ENCODE measurements around the gene MEG3.

MEG3 gene

DNA sequence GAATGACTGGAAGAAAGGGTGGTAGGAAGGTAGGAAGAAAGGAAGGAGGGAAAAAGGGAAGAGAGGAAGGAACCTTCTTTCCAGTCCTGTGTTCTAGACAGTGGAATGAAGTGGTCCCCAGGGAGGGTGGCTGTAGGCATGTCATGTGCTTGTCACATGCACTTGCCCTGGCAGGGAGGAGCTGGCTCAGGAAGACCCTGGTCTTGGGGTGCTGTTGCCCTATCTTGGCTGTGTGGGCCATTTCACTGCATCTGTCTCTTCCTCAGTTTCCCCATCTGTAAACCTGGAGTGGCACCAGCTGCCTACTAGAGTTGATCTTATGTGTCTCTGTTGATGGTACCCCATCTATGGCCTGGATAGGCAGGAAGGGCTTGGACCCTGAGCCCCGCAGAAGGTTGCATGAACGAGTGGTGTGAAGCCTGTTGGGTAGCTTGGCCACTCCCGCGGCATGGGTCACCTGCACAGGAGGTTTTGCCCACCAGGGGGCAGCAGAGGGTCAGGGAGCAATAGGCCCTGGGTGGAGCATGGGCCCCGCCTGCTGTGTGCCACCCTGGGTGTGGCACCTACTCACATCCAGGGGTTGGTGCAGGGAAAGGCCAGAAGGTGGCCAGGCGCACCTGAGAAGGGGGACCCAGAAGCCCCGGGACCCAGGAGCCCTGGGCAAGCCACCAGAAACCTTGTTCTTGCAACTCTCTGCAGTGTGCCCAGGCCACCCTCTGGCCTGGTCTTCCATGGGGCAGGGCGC, 25.1 kb downstream of the MEG3 start:
- DNase-seq: no peak

DNA sequence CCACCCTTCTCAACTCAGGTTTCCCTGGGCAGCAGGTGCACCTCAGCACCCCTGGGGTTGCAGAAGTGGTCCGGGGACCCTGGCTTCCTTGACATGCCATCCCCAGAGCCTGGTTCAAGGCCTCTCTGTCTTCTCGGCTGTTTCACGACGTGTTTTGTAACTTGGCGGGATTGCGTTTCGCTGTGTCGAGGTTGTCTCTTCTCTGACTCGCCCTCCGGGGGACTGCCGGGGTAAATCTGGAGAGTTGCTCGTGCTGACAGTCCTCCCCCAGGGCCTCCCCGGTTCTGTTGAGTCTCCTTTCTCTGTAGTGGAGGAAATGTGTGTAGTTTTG, 25.6 kb downstream of the MEG3 start:
- no peak for DNase-seq

DNA sequence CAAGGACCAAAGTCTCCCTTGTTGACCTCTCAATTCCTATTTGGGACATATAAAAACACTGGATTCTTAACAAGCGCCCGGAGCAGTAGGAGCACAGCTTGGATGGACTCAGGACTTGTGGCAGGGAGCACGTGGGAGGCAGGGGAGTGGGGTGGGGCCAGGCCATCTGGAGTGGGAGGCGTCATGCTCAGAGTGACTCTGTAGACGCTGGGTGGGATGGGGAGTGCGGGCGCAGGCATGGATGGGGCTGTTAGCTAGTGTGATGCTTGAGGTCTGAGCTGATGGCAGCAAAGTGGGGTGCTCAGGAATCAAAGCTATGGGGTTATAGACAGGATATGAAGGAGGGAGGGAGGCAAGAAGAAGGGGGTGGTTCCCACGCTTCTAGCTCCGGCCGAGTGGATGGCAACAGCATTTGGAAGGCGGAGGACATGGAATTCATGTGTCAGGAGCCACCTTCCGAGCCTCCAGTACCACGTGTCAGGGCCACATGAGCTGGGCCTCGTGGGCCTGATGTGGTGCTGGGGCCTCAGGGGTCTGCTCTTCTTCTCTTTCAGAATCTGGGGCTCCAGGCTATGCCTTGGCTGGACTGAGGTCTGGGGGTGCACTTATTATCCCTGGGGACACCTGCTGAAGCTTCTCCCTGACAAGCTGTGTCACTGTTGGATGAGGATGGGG, 26.2 kb downstream of the MEG3 start:
- DNase-seq: no peak

DNA sequence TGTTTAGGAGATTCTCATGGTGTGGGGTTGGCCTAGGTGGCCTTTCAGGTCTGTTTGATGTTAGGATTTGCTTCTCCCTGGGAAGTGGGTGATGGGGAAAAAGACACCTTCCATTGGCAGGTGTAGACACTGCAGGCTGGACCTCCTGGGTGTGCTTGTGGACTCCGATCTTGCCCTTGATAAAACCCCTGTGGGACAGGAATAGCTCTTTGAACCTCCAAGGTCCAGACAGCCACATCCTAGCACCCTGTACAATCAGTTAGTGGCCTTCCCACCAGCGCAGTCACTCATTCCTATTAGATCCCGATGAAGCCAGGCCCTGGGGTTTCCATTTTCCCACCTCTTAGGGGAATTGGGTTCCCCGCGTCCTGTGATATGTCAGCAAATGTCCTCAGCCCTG, 28.5 kb downstream of the MEG3 start:
- DNase-seq: no peak

DNA sequence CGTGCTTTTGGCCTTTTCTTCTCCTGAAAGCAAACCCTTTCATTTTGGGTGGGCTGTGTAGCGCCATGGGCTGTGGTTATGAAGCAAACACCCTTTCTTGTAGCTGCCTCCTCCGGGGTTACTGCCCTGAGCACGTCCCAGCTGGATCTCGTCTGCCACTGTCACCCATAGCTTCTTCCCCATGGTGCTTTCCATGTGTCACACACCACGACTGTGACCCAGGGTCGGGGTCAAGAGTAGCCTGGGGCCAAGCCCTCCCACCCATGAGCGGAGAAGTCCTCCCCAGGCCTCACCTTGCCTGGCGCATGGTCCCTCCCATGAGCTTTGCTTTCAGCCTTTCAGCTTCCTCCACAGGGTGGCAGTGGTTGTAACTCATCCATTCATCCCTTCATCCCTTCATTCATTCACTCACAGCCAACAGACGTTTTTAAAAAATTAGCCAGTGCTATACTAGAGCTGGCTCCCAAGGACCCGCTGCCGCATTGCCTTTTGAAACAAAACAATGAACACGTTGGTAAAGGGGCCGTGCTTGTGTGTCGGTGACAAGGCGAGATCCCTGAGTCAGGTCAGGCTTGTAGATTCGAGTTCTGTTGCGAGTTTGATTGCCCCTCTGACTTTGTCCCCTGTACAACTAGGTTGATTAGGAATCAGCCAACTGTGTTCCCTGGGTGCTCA, 29.5 kb downstream of the MEG3 start:
- no peak for DNase-seq

DNA sequence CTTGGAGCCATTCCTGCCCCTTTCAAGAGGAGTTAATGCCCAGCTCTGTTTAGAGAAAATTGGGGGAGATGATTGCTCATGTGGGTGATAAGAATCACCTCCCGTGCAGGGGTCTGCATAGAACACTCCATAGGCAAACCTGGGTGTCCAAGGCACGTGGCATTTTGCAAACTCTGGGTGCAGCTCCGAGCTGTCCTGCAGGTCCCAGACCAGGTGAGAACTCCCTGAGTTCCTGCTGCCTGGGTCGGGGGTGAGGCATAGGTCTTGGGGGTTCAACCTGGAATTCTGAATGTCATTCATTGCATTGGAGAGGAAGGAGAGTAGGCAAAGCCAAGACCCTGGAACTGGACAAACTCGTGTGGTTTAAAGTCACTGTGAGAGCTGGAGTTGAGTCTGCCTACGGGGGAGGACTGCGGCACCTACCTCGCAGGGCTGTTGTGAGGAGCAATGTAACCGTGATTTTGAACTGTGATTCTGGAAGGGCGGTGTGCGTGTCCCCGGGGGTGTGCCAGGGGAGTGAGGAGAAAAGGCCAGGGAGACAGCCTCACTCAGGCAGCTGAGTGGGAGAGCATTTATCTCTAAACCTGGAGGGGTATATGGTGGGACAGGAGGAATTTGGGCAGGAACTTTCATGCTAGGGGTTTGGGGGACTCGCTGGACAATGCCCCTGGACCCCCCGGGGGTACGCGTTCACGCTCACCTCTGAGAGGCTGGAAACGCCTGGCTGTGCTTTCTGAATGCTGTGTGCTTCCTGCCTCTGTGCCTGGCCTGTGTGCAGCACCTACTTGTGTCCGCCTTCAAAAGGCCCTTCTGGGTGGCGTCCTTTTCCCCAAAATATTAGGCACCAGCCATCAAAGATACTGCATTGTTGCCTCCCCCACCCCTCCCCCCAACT, 30.4 kb downstream of the MEG3 start:
- DNase-seq: no peak

DNA sequence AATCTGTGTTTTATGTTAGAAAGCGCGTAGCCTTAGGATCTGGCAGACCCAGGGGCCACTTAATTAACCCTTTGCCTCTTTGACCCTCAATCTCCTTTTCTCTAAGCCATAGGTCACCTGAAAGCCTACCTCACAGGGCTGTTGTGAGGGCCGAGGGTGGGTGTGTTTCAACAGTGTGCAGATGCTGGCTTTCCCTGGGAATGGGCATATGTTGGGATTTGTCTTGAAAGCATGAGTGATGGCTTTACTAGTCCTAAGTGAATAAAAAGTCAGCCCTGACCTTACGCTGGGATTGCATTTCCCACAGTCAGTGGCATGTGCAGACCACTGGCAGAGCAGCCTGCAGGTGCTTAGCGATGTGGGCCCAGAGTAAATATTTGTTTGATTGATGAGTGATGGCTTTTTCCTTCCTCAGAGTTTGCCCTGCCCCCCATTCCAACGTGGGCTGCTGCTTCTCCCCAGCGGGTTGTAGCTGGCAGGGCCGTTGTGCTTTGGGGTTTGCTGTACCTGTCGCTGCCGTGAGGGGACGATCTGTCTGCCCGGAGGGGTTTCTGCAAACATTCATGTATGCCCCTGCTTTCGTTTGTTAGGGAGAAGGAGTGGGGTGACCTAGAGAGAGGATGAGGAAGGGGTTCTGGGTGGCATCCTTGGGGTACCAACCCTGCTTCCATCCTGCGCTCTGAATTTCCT, 31.5 kb downstream of the MEG3 start:
- no peak for DNase-seq

DNA sequence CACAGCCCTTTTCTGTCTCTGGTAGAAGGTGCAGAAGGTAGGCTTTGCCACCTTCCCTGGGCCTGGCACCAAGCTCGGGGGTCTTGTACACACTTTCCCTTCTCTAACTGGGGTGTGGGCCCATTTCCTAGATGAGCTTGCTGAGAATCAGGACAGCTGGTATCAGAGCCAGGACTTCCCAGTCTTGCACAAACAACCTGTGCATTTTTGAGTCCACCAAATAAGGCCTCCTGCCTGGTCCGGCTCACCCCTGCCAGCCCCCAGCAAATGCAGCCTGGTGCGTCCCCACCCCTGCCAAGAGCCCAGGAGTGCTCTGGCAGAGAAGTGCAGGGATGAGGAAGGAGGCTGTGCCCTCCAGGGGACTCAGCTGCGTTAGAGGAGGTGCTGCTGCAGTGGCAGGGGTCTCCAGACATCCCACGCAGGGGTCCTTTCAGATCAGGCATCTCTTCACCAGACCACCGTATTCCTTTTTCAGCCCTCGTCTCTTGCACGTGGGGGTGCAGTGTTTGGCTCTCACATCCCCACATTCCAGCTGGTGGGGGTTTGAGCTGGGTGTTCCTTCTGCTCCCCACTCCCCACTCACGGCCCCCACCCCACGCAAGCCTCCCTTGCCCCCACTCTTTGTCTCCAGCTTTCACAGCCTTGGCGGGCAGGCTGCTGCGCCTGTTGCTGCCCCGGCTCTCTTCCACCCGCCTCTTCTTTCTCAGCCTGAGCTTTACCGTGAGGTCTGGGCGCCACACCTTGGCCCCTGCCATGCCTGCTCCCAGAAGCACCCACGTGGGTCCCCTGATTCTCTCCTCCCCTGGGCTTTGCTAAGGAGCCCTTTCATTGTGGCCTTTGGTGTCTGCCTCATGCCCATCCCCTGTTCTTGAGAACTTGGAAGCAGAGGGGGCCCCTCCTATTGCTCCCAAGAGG, 32.3 kb downstream of the MEG3 start:
- DNase-seq: no peak

DNA sequence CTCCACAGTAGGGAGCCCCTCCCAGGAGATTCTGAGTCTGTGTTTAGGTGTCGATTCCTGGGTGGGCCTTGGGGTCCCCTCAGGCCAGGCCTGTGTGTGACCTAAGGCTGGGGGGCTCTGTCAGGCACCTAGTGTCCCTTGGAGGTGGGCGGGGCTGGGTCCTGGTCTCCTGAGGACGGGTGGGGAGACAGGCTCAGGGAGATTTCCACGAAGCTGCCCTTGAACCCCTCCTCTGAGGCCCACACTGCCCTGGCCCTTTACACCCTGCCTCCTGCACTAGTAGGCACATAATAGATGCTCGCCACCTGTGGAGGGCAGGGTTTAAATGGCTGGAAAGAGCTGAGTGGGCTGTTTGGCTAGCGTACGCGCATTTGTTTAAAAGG, 32.9 kb downstream of the MEG3 start:
- no peak for DNase-seq

DNA sequence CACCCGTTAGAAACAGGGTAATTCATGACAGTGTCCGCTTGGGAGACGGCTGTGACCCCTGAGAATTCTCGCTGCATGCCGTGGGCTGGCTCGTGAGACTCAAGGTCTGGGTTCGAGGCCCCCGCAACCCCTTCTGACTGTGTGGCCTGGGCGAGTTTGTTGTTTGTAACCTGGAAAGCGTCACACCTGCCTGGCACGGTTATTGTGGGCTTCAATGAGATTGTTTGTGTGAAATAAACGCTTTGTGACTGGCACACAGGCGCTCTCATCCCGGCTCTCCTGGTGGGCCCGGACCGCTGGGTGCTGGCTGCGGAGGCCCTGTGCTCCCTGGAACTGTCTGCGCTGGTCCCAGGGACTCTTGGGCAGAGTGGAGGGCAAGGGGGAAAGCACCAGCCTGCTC, 33.9 kb downstream of the MEG3 start:
- DNase-seq: no peak

DNA sequence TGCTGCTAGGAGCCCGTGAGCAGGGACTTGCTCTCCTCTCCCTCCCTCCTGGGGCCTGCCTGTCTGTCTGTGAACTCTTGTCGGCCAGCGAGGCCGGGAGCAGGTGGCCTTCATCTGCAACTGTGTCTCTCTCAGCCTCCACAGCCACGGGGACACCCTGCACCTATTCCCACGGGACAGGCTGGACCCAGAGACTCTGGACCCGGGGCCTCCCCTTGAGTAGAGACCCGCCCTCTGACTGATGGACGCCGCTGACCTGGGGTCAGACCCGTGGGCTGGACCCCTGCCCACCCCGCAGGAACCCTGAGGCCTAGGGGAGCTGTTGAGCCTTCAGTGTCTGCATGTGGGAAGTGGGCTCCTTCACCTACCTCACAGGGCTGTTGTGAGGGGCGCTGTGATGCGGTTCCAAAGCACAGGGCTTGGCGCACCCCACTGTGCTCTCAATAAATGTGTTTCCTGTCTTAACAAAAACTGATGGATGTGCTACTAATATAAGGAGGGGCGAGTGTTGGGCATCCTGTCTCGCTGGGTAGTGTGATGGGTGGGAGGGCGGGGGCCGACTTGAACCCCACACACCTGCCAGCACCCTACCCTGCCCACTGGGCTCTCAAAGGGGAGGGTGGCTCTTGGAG, 34.8 kb downstream of the MEG3 start:
- DNase-seq: no peak

DNA sequence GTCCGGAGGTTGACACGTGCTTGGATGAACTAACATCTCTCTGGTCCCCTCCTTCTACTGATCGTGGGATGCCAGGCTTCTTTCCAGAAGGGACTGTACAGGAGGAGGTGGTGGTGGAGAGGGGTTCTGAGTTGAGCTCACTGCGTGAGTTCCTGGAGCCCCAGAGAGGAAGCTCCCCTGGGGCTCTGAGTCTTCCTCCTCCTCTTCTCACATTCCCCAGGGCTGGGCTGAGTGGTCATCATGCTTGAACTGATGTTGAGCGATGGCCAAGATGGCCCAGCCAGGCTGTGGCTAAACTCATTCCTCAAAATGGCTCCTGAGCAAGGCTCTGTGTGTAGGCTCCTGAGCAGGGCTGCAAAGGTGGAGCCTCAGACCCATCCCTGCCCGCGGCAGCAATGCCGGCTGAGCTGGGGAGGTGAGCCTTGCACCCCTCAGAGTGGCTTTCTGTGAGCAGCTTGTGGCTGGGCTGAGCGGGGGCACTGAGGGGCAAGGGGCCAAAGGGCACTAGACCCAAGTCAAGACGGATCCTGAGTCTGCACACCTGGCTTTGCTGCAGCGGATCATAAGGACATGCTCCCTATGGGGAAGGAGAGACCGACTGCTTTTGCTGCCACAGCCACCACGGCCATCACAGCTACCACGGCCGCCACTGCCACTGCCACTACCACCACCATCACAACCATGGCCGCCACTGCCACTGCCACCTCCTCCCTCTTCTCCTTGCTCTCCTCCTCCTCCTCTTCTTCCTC, 35.4 kb downstream of the MEG3 start:
- DNase-seq: no peak

DNA sequence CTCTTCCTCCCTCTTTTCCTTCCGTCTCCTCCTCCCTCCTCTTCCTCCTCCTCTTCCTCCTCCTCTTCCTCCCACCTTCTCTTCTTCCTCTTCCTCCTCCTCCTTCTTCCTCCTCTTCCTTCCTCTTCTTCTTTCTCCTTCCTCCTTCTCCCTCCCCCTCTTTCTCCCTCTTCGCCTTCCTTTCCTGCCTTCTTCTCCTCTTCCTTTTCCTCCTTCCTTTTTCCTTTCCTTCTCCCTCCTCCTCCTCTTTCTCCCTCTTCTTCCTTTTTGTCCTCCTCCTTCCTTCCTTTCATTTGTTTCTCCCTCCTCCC, 36.0 kb downstream of the MEG3 start:
- no peak for DNase-seq

DNA sequence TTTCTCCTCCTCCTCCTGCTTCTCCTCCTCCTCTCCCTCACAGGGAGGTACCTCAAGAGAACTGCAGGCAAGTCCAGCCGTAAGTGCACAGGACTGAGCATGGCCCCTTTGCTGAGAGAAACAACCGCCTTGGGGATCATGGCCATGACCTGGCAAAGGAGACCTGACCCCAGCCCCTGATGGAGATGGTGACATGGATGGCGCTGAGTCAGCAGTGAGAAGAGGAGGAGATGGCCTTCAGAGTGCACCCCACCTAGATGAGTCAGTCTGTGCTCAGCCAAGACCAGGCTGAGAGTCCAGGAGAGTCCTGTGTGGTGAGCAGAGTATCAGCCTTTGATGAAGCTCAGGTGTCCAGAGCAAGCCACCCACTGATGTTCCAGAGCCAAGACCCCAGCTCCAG, 36.4 kb downstream of the MEG3 start:
- no peak for DNase-seq

DNA sequence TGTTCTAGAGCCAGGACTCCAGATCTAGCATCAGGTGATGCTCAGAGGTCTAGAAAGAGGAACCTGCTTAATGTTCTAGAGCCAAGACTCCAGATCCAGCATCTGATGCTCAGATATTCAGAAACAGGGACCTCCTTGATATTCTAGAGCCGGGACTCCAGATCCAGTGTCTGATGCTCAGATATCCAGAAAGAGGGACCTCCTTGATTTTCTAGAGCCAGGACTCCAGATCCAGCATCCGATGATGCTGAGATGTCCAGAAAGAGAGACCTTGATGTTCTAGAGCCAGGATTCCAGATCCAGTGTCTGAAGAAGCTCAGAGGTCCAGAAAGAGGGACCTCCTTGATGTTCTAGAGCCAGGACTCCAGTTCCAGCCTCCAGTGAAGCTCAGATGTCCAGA, 36.9 kb downstream of the MEG3 start:
- DNase-seq: no peak

DNA sequence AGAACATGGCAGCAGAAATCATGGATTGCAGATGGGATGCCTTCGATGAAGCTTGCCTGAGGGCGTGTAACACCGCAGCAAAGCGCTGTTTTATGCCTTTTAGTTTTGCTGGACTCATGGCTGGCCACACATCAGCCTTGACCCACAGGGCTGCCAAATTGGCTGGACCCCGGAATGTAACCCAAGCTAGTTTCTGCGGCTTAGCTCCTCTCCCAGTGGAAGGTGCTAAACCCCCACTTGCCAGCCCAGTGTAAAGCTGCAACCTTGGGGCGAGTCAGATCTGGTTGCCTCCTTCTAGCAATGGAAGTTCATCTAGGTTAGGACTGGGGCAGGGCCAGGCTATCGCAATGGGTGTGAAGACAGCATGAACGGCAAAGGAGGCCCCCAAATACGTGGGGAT, 38.3 kb downstream of the MEG3 start:
- DNase-seq: no peak

DNA sequence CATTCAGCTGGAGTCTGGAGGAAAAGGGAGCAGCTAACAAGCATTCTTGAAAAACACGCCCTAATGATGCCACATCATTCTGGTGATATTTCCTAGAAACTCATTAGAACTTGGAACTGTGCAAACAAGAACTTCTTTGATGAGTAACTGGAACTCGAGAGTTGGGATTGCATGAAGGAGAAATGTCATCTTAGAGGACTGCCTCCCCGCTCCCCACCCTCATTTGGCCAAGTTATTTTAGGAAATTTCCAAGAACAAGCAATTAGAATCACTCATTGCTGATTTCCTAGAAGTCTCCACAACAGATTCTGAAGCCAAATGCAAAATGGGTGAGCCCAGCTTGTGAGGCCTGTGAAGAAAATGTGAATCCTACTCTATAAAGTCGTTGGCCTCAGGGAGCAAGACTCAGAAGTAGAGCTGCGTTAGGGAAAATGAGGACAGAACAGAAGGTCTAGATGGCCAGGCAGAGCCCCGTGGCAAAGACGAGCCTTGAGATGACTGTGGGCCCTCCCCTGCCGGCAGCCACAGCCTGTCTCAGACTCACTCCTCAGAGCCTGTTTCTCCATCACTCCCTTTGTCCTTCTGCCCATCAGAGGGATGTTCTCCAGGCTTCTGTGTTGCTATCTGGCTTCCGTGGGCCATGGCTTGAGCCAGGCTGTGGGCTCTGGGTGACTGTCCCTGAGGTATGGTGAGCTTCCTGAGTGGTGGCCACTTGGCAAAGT, 39.2 kb downstream of the MEG3 start:
- no peak for DNase-seq

DNA sequence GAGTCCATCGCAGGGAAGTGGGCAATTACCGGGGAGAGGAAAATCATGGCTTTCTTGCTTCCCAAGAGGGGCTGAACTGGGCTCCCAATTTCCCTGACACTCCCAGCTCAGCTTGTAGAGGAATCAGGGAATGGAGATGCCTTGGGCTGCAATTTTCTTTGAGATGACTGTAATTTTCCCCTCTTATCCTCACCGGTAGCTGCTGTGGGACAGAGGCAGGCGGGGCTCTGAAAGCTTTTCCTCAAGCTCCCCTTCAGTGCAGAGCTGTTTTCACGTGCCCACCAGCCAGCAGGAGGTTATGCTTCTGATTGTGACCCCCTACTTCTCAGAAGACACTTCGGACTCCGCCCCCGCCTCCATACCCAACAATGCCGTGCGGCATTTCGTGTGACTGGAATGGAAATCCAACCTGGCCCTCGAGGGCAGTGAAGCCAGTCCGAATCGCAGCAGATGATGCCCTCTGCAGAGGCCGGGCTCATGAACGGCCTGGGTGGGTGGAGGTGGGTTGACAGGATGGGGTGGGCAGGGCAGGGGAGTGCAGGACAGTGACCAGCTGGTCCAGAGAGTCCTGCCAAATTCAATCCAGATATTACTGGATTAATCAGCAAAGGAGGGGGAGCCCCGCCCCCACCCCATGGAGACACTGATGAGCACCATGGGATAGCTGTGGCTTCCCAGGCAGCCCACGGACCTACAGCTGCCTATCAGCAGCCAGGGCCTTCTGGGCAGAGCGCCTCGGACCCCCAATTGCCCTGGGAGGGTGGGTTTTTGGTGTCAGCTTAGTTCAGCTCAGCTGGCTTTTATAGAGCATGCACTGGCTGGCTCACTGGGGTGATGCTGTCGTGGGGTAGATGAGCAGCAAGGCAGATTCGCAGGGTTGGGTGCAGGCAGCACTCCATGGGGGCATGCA, 40.0 kb downstream of the MEG3 start:
- DNase-seq: no peak
